CD4-positive, alpha-beta T cell treated with Interferon gamma for 1 hour (primary cell): ENCODE data around the gene DLG4.
A peak's percentile ranks its signal among the peaks of the same experiment; 100 is the strongest.
"Not testable (repeated sequence)": the region's sequence is repeated elsewhere in the genome, so short reads cannot be mapped to it uniquely, and the experiment has no call there.

Experiments used
- DNase-seq: peaks from one replicate; pipeline ENCODE4 v3.0.0-alpha.2; 2020

The DLG4 gene

DNA sequence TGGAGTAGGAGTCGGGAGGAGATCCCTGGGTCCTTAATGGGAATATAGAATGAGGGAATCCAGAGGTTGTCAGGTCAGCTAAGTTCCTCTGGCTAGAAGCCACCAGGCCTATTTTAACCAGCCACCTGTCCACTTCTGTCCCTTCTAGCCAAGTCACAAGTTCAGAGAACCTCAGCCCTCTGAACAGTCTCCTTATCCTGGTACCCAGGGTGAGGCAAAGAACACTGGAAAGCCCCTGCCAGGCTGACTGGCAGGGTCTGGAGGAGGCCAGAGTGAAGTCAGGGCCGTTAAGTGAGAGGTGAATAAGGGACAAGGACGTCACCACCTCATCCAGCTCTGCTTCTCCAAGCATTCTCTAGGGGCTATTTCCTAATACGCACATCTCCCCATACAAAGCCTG is 29.2 kb upstream of the DLG4 start:
- no peak for DNase-seq

DNA sequence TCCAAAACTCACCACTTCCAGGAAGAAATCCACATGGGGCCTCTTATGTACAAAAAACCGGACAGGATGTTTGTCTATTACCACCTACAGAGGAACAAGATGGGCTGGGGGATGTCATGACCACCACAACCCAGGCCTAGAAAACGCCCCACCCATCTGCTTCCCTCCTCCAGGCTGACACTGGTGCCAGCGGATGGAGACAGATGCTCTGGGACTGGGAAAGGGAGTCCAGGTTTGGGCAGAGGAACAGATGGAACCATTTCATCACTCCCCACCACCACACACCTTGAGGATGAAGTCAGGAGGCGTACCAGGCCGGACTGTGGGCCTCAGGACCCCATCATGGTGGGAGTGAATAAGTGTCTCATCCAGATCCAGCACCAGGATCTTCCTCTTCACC is 27.1 kb upstream of the DLG4 start:
- DNase-seq, result no peak

DNA sequence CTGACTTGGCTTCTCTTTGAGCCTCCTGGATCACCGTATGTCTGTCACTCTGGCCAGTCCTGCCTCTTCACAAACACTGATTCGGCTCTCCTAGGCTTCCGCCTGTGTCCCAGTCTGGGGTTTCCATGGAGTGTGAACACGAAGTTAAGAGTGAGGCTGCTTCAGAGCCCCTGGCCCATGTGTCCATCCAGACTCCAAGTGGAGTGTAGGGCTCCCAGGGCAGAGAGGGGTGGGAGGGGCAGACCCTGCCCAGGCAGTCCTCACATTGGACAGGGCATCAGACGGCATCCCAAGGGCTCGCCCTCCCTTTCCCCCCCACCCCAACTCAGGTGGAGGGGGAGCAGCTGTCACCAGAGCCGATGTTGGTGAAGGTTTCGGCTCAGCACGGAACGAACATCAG is 24.2 kb upstream of the DLG4 start:
- not testable (repeated sequence) for DNase-seq

- no peak for DNase-seq
Observed at GRCh38 chr17:7243453-7243729, 23.8 kb upstream of the DLG4 start.

- peak; percentile 92 for DNase-seq
Observed at GRCh38 chr17:7242717-7243452, 23.2 kb upstream of the DLG4 start.

- DNase-seq, result peak; percentile 88
Observed at GRCh38 chr17:7241783-7242716, 22.4 kb upstream of the DLG4 start, which contains the start of gene GABARAP. Gene GABARAP (minus strand): TSS chr17:7242449. CDS start chr17:7242330, 119 bp downstream.

DNA sequence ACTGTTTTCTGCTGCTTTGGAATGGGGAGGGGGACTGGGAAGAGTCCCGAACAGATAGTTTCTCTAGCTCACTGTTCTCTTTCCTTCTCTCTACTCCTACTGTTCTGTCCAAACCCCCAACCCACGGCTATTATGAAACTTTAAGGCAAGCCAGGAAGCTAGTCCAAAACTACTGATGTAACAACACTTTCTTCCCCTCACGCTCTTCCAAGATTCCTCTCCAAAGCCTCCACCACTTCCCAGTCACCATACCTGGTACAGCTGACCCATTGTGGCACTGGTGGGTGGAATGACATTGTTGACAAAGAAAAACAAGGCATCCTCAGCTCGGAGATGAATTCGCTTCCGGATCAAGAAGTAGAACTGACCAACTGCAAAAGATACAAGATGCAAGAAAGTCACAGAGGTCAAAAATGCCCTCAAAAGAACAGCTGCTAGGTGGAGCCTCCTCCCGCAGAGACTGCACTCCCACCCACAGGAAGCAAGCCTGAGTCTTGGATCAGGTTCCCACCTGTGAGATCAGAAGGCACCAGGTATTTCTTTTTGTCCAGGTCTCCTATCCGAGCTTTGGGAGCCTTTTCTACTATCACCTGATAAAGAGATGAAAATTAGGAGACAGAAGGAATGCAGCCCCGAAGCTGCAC is 21.6 kb upstream of the DLG4 start:
- no peak for DNase-seq

DNA sequence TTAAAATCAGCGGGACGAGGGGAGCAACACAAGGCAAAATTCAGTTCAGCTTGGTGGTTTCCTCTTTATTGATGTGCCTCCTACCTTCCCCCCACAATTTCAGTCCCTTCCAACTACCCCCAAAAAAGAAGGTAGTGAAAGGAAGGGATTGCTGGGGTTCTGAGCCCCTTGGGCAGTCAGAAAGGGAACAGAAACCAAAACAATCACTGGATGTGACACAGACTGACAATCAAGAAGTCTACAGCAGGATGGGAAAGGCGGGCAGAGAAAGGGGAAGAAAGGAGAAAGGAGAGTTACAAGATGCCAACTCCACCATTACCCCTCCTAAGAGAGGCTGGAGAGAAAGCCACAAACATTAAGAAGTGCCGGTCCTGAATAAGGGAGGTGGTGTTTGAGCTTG is 20.7 kb upstream of the DLG4 start:
- no peak for DNase-seq

GRCh38 chr17:7239091-7240027 is 19.7 kb upstream of the DLG4 start, which contains the start of gene PHF23:
Gene PHF23 (minus strand): TSS chr17:7239457. CDS start chr17:7239279, 178 bp downstream.
- DNase-seq, result peak; percentile 99

DNA sequence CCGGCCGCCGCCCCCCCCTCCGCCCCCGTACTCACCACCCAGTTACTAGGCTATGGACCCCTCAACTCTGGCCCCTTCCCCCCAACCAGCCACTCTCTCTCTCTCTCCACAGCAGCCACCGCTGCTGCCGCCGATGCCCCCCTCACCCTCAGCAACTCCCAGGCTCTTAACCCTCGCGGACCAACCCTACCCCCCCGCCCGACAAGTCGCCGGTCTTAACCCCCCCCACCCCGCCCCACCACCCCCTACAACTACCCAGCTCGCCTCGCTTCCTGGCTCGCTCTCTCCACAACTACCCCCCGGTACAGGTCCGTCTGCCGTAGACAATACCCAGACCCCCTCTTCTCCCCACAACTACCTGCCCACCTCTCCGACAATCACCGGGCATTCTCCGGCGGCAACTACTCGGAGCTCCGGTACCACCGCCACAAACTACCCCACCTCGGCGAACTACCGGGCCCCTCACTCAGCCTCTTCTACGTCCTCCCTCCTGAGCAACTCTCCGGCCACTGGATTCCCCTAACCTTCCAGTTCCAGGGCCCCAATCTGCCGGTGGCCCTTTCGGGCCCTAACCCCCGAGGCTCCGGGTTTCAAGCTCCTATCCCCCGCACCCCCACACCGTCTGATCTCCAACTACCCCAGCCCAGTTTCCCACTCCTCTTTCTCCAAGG is 18.9 kb upstream of the DLG4 start:
- peak; percentile 62 for DNase-seq

DNA sequence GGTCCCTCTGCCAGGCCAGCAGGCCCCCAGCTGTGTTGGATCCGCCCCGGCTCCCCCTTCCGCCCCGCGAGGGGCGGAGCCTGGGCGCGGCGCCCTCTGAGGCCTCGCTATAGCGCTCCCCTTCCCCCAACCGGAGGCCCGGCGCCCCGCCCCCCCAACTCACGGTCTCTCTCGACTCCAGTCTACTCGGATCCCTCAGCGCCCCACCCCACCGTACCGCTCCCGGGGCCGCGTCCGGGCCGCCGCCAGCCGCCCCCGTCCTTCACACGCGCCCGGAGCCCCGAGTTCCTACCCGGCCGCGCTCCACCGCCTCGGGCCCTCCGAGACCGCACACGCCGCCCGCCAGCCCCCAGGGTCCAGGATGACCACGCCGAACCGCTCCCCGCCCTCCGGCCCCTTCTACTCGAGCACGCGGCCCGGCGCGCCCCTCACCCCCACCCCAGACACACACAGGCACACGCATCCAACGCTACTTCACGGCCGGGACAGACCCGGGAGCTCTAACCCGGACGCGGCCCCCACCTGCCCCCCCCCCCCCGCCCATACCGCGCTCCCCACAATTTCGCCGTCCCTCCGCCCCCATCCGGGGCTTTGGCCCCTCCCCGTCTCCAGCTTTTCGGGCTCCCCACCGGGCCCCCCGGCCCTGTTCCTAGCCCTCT is 18.3 kb upstream of the DLG4 start:
- peak; percentile 85 for DNase-seq

- no peak for DNase-seq
Observed at GRCh38 chr17:7237266-7237760, 17.7 kb upstream of the DLG4 start.

GRCh38 chr17:7236808-7237207 is 17.2 kb upstream of the DLG4 start:
- no peak for DNase-seq

DNA sequence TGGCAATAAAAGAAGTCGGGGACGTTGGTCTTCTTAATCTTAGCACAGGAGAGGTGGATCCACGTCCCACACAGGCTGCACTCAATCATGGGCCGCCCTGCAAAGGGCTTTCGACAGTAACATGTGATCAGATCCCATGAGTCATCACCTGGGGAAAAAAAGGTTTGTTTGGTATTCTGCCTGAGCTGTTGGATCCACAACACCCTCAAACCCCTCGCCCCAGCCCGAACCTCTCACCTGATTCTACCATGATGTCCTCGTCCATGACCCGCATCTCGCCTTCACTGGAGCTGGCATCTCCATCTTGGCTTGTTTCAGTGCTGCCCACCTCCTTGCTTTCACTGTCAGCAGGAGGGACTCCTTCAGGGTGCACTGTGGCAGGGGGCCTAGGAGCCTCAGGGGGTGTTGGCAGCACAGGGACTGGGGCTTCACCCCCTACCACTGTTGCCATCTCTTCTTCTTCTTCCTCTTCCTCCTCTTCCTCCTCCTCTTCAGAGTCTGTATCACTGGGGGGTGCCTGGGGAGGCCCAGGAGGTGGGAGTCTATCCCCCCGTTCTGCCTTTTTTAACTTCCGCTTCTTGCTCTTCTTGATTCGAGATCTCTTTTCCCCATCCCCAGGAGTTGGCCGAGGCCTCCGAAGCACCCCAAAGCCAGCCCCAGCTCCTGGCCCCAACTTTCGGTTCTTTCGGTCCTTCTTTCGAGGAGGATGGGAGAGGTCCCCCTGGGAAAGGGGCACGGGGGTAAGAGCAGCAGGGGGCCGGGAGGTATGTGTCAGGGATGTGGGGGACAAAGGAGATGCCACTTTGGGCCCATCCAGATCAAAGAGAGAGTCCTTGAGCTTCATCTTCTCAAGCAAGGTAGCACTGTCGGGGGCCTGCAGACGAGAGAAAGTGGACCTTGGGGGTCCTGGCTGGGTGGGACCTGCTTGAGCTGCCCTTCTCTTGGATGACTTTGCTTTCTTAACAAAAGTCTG is 16.3 kb upstream of the DLG4 start:
- DNase-seq, result no peak

DNA sequence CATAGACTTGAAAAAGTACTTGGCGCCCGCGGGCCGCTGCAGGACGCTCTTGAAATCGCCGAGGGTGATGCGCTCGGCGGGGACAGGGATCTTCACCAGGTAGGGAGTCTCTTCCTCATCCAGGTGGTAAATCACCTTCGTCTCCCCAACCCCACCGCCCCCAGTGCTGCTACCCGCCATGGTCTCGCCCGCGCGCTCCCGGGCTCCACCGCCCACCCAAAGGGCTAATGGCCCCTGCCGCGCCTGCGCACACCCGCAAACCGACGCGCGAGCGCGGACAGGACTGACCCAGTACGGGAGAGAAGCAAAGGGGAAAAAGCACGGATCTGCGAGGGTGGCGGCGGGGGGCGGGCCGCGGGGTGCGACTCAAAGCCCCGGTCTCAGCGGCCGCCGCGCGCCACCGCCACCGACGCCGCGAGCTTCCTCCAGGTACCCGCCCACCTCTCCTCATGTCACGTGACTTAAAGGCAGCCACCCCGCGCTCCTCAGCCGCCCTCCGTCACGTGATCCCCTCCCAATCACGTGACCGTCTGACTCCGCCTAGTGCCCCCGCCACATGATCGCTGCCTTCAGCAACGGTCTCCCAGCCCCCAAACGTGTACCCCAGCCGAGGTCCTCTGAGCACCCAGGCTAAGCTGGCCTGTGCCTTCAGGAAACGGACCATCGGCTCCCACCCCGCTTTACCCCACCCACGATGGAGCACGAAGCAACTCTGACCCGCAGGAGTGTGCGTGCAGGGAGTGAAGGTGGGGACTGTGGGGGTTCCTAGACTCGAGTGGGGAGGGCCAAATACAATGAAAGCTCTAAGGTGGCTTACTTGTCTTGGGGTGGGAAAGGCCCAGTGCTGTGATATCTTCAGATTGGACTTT is 14.7 kb upstream of the DLG4 start, which contains the start of gene DVL2:
Gene DVL2, minus strand, starts transcription at position 435 of the 869 bp plus-strand sequence. Its CDS starts 255 bp downstream, at position 180.
- peak; percentile 94 for DNase-seq

- no peak for DNase-seq
Observed at GRCh38 chr17:7233701-7234082, 14.1 kb upstream of the DLG4 start.

- DNase-seq, result no peak
Observed at GRCh38 chr17:7232114-7232513, 12.5 kb upstream of the DLG4 start.

- DNase-seq, result no peak
Observed at GRCh38 chr17:7229504-7229903, 9.9 kb upstream of the DLG4 start.

GRCh38 chr17:7228920-7229319 is 9.3 kb upstream of the DLG4 start:
- no peak for DNase-seq
